Mucosa of descending colon (tissue), 3 donors: ENCODE measurements around the gene MAPKAPK5. TPM values are rescaled to one million over a fixed set of nuclear protein-coding genes. Genes with fewer than 3 reads are reported as not detected.

ENCODE experiments used
- ATAC-seq: fragments of 200-7000 bp; cut with Tn5 transposase; one replicate; pipeline ENCODE4 v1.9.1; 2020; ENCODE audit warnings: mild to moderate bottlenecking, moderate library complexity
- DNase-seq, 3 donors: peaks; one replicate each; pipeline ENCODE4 v3.0.0-alpha.2; 2020
- H3K36me3 ChIP-seq: fragments of 200-600 bp; one replicate; pipeline ENCODE4 v1.8.0; 2021; ENCODE audit warnings: low read depth, mild to moderate bottlenecking
- H3K4me1 ChIP-seq: fragments of 200-600 bp; one replicate; pipeline ENCODE4 v1.8.0; 2021; ENCODE audit warnings: low read depth, mild to moderate bottlenecking
- H3K4me3 ChIP-seq: fragments of 200-600 bp; one replicate; pipeline ENCODE4 v1.8.0; 2021; ENCODE audit warnings: mild to moderate bottlenecking
- H3K9me3 ChIP-seq: fragments of 200-600 bp; one replicate; pipeline ENCODE4 v1.8.0; 2021; ENCODE audit warnings: mild to moderate bottlenecking
- CTCF ChIP-seq: fragments of 200-600 bp; IDR thresholded peaks from one replicate; pipeline ENCODE4 v1.8.0; 2022; ENCODE audit warnings: antibody characterized with exemption, mild to moderate bottlenecking
- intact Hi-C, 2 donors: fragments of 100-400 bp; cut with DNase I in 1 of 2; cut with micrococcal nuclease in 1 of 2; formaldehyde crosslinking; loops; one replicate each; pipeline versions ENCODE4 v1.11.0 to v1.11.1; 2022; cut with DNase I, micrococcal nuclease
- long read RNA-seq, 2 donors: library from polyadenylated mRNA; unstranded; transcript quantifications; one replicate each; pipeline ENCODE4 v2.0.0, GENCODE V29; 2019 to 2021
- total RNA-seq, 3 donors: library from RNA; stranded (reverse); fragmentation: NEBNext Ultra II Directional in 2 of 3; extraction: Animal tissue kit (Norgen Biotek cat#: 25700) in 2 of 3; gene quantifications; one replicate each; pipeline versions ENCODE4 v1.2.1 to v1.2.4, GENCODE V29; 2021 to 2023
- donor health status: DM: no; HTN: no; CAD: no; lungs with moderate emphysema.
- donor health status: DM: no; HTN: no; CAD: no.
- donor health status: DM: no; HTN: yes; CAD: no.

The MAPKAPK5 gene
- total RNA-seq, result 10 to 100 TPM; 64.0 to 86.3 (median 82.0) TPM
- long read RNA-seq, donor 1, full-length matches to known transcripts, result 45 of 78 reads
- long read RNA-seq, donor 1, partial matches to known transcripts, result 3 of 78 reads
- long read RNA-seq, donor 1, other reads (novel, unspliced or antisense), result 30 of 78 reads
- long read RNA-seq, donor 2, full-length matches to known transcripts, result 13 of 18 reads
- long read RNA-seq, donor 2, partial matches to known transcripts, result 0 of 18 reads
- long read RNA-seq, donor 2, other reads (novel, unspliced or antisense), result 5 of 18 reads

- Histone ChIP-seq H3K9me3 (no peaks in the 10 kb centered on the region), H3K36me3 (no peaks in the 10 kb centered on the region), H3K4me1 (peaks cover 35% of the 10 kb centered on the region), H3K4me3 (peak within 1 kb of the TSS; percentile 95)
- no peak for TF ChIP-seq CTCF
- peak; percentile 96 to 98 (median 97) for DNase-seq
- intact Hi-C loops, result no loop called here
- peak; percentile 90 for ATAC-seq
Measured at GRCh38 chr12:111841750-111842555, at the start of gene MAPKAPK5. Gene MAPKAPK5, plus strand, starts transcription at chr12:111842228. Its CDS starts 506 bp downstream, at chr12:111842734.

GRCh38 chr12:111792856-111793235 is 49.2 kb upstream of the MAPKAPK5 start:
- intact Hi-C loops, result loop anchor here in 1 of 2 donors (5.0 kb wide), 1 partner anchor 36 kb away; no protein-coding TSS in a partner anchor
- ATAC-seq (no peak), DNase-seq (no peak)
- peaks cover 2% of the 10 kb centered on the region for H3K4me1 ChIP-seq
- H3K4me3 ChIP-seq, result no peak overlapping the region
- no peaks in the 10 kb centered on the region for H3K9me3 ChIP-seq
- no peak for TF ChIP-seq CTCF
- peaks cover 1% of the 10 kb centered on the region for H3K36me3 ChIP-seq

- Histone ChIP-seq H3K9me3 (no peaks in the 10 kb centered on the region), H3K4me3 (no peak overlapping the region), H3K36me3 (peaks cover 27% of the 10 kb centered on the region), H3K4me1 (no peaks in the 10 kb centered on the region)
- TF ChIP-seq CTCF, result no peak
- ATAC-seq, result no peak
- DNase-seq, result no peak
- intact Hi-C loops, result no loop called here
Measured at GRCh38 chr12:111798182-111798581, 43.8 kb upstream of the MAPKAPK5 start.

GRCh38 chr12:111799758-111800157 is 42.3 kb upstream of the MAPKAPK5 start:
- ATAC-seq, result no peak
- Histone ChIP-seq H3K4me1 (no peaks in the 10 kb centered on the region), H3K36me3 (peaks cover 27% of the 10 kb centered on the region), H3K4me3 (no peak overlapping the region), H3K9me3 (no peaks in the 10 kb centered on the region)
- intact Hi-C loops, result no loop called here
- no peak for DNase-seq
- no peak for TF ChIP-seq CTCF

GRCh38 chr12:111803038-111803626 is 38.9 kb upstream of the MAPKAPK5 start:
- no peaks in the 10 kb centered on the region for H3K4me1 ChIP-seq
- DNase-seq (no peak), ATAC-seq (no peak)
- no peaks in the 10 kb centered on the region for H3K9me3 ChIP-seq
- peaks cover 27% of the 10 kb centered on the region for H3K36me3 ChIP-seq
- no peak overlapping the region for H3K4me3 ChIP-seq
- intact Hi-C loops, result no loop called here
- TF ChIP-seq CTCF, result no peak
